Mesendoderm (in vitro differentiated cells): ENCODE results near the gene DNM1L.

ENCODE experiments used
- DNase-seq: peaks from one replicate; pipeline ENCODE4 v3.0.0; 2013
- H2AK5ac ChIP-seq: 2 replicates; pipeline ENCODE4 v1.6.1; 2013; ENCODE audit warnings: low read length, inconsistent platforms
- H2BK120ac ChIP-seq: 2 replicates; pipeline ENCODE4 v1.6.1; 2013; ENCODE audit warnings: low read depth, mild to moderate bottlenecking, low read length, moderate library complexity, mixed read lengths
- H2BK15ac ChIP-seq: replicated peaks from 2 replicates; pipeline ENCODE4 v1.6.1; 2013; ENCODE audit warnings: low read depth, mild to moderate bottlenecking, moderate library complexity
- H2BK5ac ChIP-seq: 2 replicates; pipeline ENCODE4 v1.6.1; 2013; ENCODE audit warnings: low read length, inconsistent platforms
- H3K18ac ChIP-seq: 2 replicates; pipeline ENCODE4 v1.6.1; 2013; ENCODE audit warnings: mild to moderate bottlenecking, low read length, mixed read lengths
- H3K23ac ChIP-seq: one replicate; pipeline ENCODE4 v1.6.1; 2013; ENCODE audit warnings: low read length
- H3K27ac ChIP-seq: 2 replicates; pipeline ENCODE4 v1.5.1; 2013; ENCODE audit warnings: low read depth, mild to moderate bottlenecking, inconsistent platforms, low read length, moderate library complexity
- H3K27me3 ChIP-seq: 2 replicates; pipeline ENCODE4 v1.6.1; 2013; ENCODE audit warnings: low read length, control low read depth, mild to moderate bottlenecking, inconsistent platforms; ENCODE audit not compliant: insufficient read depth, poor library complexity
- H3K36me3 ChIP-seq: 2 replicates; pipeline ENCODE4 v1.6.1; 2013; ENCODE audit warnings: low read length, inconsistent platforms; ENCODE audit not compliant: control insufficient read depth, insufficient read depth
- H3K4ac ChIP-seq: one replicate; pipeline ENCODE4 v1.6.1; 2013; ENCODE audit warnings: low read depth, mild to moderate bottlenecking, low read length, moderate library complexity
- H3K4me1 ChIP-seq: 2 replicates; pipeline ENCODE4 v1.6.1; 2013; ENCODE audit warnings: low read depth, low read length, inconsistent platforms; ENCODE audit not compliant: control insufficient read depth
- H3K4me2 ChIP-seq: 2 replicates; pipeline ENCODE4 v1.6.1; 2013; ENCODE audit warnings: low read length
- H3K4me3 ChIP-seq: 2 replicates; pipeline ENCODE4 v1.5.1; 2013; ENCODE audit warnings: mild to moderate bottlenecking, low read length
- H3K56ac ChIP-seq: one replicate; pipeline ENCODE4 v1.6.1; 2013; ENCODE audit warnings: low read length
- H3K79me1 ChIP-seq: 2 replicates; pipeline ENCODE4 v1.6.1; 2013; ENCODE audit warnings: low read length, inconsistent platforms
- H3K79me2 ChIP-seq: 2 replicates; pipeline ENCODE4 v1.6.1; 2013; ENCODE audit warnings: mild to moderate bottlenecking, low read length; ENCODE audit not compliant: control insufficient read depth, insufficient read depth
- H3K9ac ChIP-seq: 2 replicates; pipeline ENCODE4 v1.6.1; 2013; ENCODE audit warnings: low read length, inconsistent platforms
- H4K5ac ChIP-seq: one replicate; pipeline ENCODE4 v1.6.1; 2013; ENCODE audit warnings: low read length
- H4K8ac ChIP-seq: one replicate; pipeline ENCODE4 v1.6.1; 2013; ENCODE audit warnings: low read depth, mild to moderate bottlenecking, control low read depth, low read length, moderate library complexity
- WGBS: extraction: QIAGEN DNeasy Blood & Tissue Kit; methylation state at CpG from one replicate; pipeline ENCODE4 v1.1.7; 2013; ENCODE audit warnings: low lambda C conversion rate, missing lambda C conversion rate; ENCODE audit not compliant: insufficient coverage; ENCODE audit errors: extremely low coverage; 5-methylcytosine and 5-hydroxymethylcytosine counted together

Gene DNM1L

GRCh38 chr12:32757157-32757556, 78.1 kb downstream of the DNM1L start:
- Histone ChIP-seq H3K27ac (no peak overlapping the region), H2BK120ac (no peak overlapping the region), H3K23ac (no peak overlapping the region), H3K79me1 (peaks cover 10% of the 10 kb centered on the region), H4K8ac (no peak overlapping the region), H2AK5ac (no peak overlapping the region), H3K4ac (no peak overlapping the region), H3K27me3 (no peaks in the 10 kb centered on the region), H3K4me1 (peaks cover 4% of the 10 kb centered on the region), H3K4me2 (no peak overlapping the region), H4K5ac (no peak overlapping the region), H3K79me2 (peaks cover 16% of the 10 kb centered on the region), H3K36me3 (no peaks in the 10 kb centered on the region), H2BK5ac (no peak overlapping the region), H2BK15ac (no peak overlapping the region), H3K4me3 (no peak overlapping the region), H3K9ac (no peak overlapping the region), H3K18ac (no peak overlapping the region), H3K56ac (no peak overlapping the region)
- no CpG with 5 or more reads among the region's 3 CpGs for WGBS
- DNase-seq = no peak

- Histone ChIP-seq H3K4me1 (no peaks in the 10 kb centered on the region), H3K27ac (no peak overlapping the region), H2BK5ac (no peak overlapping the region), H2AK5ac (no peak overlapping the region), H4K8ac (no peak overlapping the region), H2BK15ac (no peak overlapping the region), H4K5ac (no peak overlapping the region), H2BK120ac (no peak overlapping the region), H3K4me3 (no peak overlapping the region), H3K4ac (no peak overlapping the region), H3K23ac (no peak overlapping the region), H3K18ac (no peak overlapping the region), H3K79me1 (no peaks in the 10 kb centered on the region), H3K4me2 (no peak overlapping the region), H3K9ac (no peak overlapping the region), H3K79me2 (no peaks in the 10 kb centered on the region), H3K56ac (no peak overlapping the region), H3K36me3 (no peaks in the 10 kb centered on the region), H3K27me3 (no peaks in the 10 kb centered on the region)
- WGBS = no CpG with 5 or more reads among the region's 1 CpG
- no peak for DNase-seq
Observed at GRCh38 chr12:32761716-32762115, 82.6 kb downstream of the DNM1L start.

GRCh38 chr12:32765906-32766305, 86.8 kb downstream of the DNM1L start:
- DNase-seq = no peak
- WGBS = no CpG with 5 or more reads among the region's 4 CpGs
- H4K8ac ChIP-seq = no peak overlapping the region
- no peak overlapping the region for H3K4ac ChIP-seq
- no peaks in the 10 kb centered on the region for H3K79me2 ChIP-seq
- H3K27ac ChIP-seq = no peak overlapping the region
- H2AK5ac ChIP-seq = no peak overlapping the region
- no peak overlapping the region for H3K4me2 ChIP-seq
- H3K36me3 ChIP-seq = no peaks in the 10 kb centered on the region
- no peak overlapping the region for H2BK120ac ChIP-seq
- H3K18ac ChIP-seq = no peak overlapping the region
- no peaks in the 10 kb centered on the region for H3K4me1 ChIP-seq
- H2BK15ac ChIP-seq = no peak overlapping the region
- no peak overlapping the region for H3K56ac ChIP-seq
- no peak overlapping the region for H4K5ac ChIP-seq
- H2BK5ac ChIP-seq = no peak overlapping the region
- H3K9ac ChIP-seq = no peak overlapping the region
- H3K4me3 ChIP-seq = no peak overlapping the region
- H3K23ac ChIP-seq = no peak overlapping the region
- H3K79me1 ChIP-seq = no peaks in the 10 kb centered on the region
- H3K27me3 ChIP-seq = no peaks in the 10 kb centered on the region

GRCh38 chr12:32768518-32768917, 89.4 kb downstream of the DNM1L start:
- Histone ChIP-seq H3K36me3 (no peaks in the 10 kb centered on the region), H2BK120ac (no peak overlapping the region), H3K4me3 (no peak overlapping the region), H3K4me2 (no peak overlapping the region), H3K79me1 (no peaks in the 10 kb centered on the region), H3K23ac (no peak overlapping the region), H3K4me1 (no peaks in the 10 kb centered on the region), H3K27me3 (no peaks in the 10 kb centered on the region), H3K4ac (no peak overlapping the region), H3K9ac (no peak overlapping the region), H4K5ac (no peak overlapping the region), H2BK15ac (no peak overlapping the region), H2BK5ac (no peak overlapping the region), H3K79me2 (no peaks in the 10 kb centered on the region), H4K8ac (no peak overlapping the region), H3K18ac (no peak overlapping the region), H3K56ac (no peak overlapping the region), H3K27ac (no peak overlapping the region), H2AK5ac (no peak overlapping the region)
- DNase-seq = no peak
- WGBS = no CpG with 5 or more reads among the region's 4 CpGs

GRCh38 chr12:32770141-32770540, 91.0 kb downstream of the DNM1L start:
- H3K4me3 ChIP-seq = no peak overlapping the region

GRCh38 chr12:32773691-32774090, 94.6 kb downstream of the DNM1L start:
- Histone ChIP-seq H3K18ac (no peak overlapping the region), H3K56ac (no peak overlapping the region)

More at GRCh38 chr12:32770141-32770540, 91.0 kb downstream of the DNM1L start:
- H3K27ac ChIP-seq = no peak overlapping the region
- H2AK5ac ChIP-seq = no peak overlapping the region
- H3K36me3 ChIP-seq = no peaks in the 10 kb centered on the region
- H3K4ac ChIP-seq = no peak overlapping the region
- no CpG with 5 or more reads among the region's 1 CpG for WGBS
- no peak for DNase-seq
- H4K8ac ChIP-seq = no peak overlapping the region
- H3K79me2 ChIP-seq = no peaks in the 10 kb centered on the region
- H3K4me2 ChIP-seq = no peak overlapping the region
- H2BK5ac ChIP-seq = no peak overlapping the region
- no peaks in the 10 kb centered on the region for H3K4me1 ChIP-seq
- no peak overlapping the region for H3K56ac ChIP-seq
- H3K27me3 ChIP-seq = no peaks in the 10 kb centered on the region
- H2BK15ac ChIP-seq = no peak overlapping the region
- no peak overlapping the region for H3K23ac ChIP-seq
- H2BK120ac ChIP-seq = no peak overlapping the region
- H3K79me1 ChIP-seq = no peaks in the 10 kb centered on the region
- H3K9ac ChIP-seq = no peak overlapping the region
- no peak overlapping the region for H4K5ac ChIP-seq
- no peak overlapping the region for H3K18ac ChIP-seq

More at GRCh38 chr12:32773691-32774090, 94.6 kb downstream of the DNM1L start:
- no peak overlapping the region for H3K27ac ChIP-seq
- H3K9ac ChIP-seq = no peak overlapping the region
- WGBS = no CpG with 5 or more reads among the region's 6 CpGs
- no peaks in the 10 kb centered on the region for H3K27me3 ChIP-seq
- no peak overlapping the region for H3K23ac ChIP-seq
- no peak overlapping the region for H2AK5ac ChIP-seq
- no peak for DNase-seq
- H4K8ac ChIP-seq = no peak overlapping the region
- no peaks in the 10 kb centered on the region for H3K36me3 ChIP-seq
- no peaks in the 10 kb centered on the region for H3K4me1 ChIP-seq
- no peak overlapping the region for H4K5ac ChIP-seq
- H3K4ac ChIP-seq = no peak overlapping the region
- no peaks in the 10 kb centered on the region for H3K79me2 ChIP-seq
- H2BK5ac ChIP-seq = no peak overlapping the region
- no peak overlapping the region for H3K4me2 ChIP-seq
- H3K4me3 ChIP-seq = no peak overlapping the region
- no peaks in the 10 kb centered on the region for H3K79me1 ChIP-seq
- no peak overlapping the region for H2BK120ac ChIP-seq
- no peak overlapping the region for H2BK15ac ChIP-seq
